WERI-Rb-1 (cell line): ENCODE data around the gene SARS1.

Source experiments
- DNase-seq: peaks from one replicate; pipeline ENCODE4 v3.0.0-alpha.2; 2020
- H3K27ac ChIP-seq: fragments of 250-450 bp; sonication (Bioruptor Pico); 2 replicates; pipeline ENCODE4 v1.5.1; 2020; ENCODE audit warnings: mild to moderate bottlenecking, moderate library complexity
- H3K27me3 ChIP-seq: fragments of 250-450 bp; sonication (Bioruptor Pico); 2 replicates; pipeline ENCODE4 v1.5.1; 2021; ENCODE audit warnings: mild to moderate bottlenecking, low read depth, moderate library complexity; ENCODE audit not compliant: insufficient read depth, severe bottlenecking
- H3K36me3 ChIP-seq: fragments of 250-450 bp; sonication (Bioruptor Pico); 2 replicates; pipeline ENCODE4 v1.5.1; 2020; ENCODE audit warnings: mild to moderate bottlenecking, moderate library complexity
- H3K4me3 ChIP-seq: 2 replicates; pipeline ENCODE4 v1.5.1; 2011; ENCODE audit warnings: low read depth, mild to moderate bottlenecking, control low read depth, low read length
- H3K9me3 ChIP-seq: fragments of 250-450 bp; sonication (Bioruptor Pico); 2 replicates; pipeline ENCODE4 v1.5.1; 2021; ENCODE audit warnings: mild to moderate bottlenecking, moderate library complexity; ENCODE audit not compliant: severe bottlenecking
- TF ChIP-seq, protein P1 (sequence below): IDR thresholded peaks from 2 replicates; pipeline ENCODE4 v1.5.1; 2011; ENCODE audit warnings: low read depth, mild to moderate bottlenecking, control low read depth, inconsistent platforms, low read length

Gene SARS1

DNA sequence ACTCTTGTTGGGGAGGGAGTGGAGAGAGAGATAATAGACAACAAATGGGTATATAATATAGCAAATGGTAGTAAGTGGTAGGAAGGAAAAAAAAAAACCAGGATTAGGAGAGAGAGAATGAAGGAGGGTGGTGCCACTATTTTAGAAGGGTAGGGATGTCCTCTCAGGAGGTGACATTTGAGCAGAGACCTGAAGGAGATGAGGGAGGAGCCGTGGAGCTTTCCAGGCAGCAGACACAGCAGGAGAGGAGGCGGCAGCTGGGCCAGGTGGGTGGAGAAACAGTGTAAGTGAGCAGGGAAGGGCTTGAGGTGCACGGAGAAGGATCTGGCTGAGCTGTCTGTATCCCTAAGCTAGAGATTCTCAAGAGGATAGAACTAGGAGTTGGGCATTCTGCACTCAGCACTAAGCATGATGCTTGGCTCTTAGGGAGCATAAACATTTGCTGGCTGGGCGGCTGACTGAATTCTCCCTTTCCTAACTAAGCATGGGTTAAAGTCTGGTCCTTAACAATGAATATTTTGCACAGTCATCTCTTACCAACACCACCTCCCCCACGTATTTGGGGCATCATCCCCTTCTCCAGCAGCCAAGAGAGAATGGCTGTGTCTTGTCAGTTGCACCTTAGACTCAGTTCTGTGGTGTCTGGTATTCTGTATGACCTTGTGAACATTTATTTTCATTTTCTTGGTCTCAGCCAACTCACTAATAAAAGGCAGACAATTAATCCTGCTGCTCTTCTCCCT, 27.6 kb upstream of the SARS1 start:
- Histone ChIP-seq H3K27ac (0 out of 2 replicates have a peak overlapping the region, but pooled peaks have one; percentile 24), H3K36me3 (no peaks in the 10 kb centered on the region), H3K27me3 (no peaks in the 10 kb centered on the region), H3K9me3 (no peaks in the 10 kb centered on the region), H3K4me3 (no peak overlapping the region)
- TF ChIP-seq, protein P1, sequence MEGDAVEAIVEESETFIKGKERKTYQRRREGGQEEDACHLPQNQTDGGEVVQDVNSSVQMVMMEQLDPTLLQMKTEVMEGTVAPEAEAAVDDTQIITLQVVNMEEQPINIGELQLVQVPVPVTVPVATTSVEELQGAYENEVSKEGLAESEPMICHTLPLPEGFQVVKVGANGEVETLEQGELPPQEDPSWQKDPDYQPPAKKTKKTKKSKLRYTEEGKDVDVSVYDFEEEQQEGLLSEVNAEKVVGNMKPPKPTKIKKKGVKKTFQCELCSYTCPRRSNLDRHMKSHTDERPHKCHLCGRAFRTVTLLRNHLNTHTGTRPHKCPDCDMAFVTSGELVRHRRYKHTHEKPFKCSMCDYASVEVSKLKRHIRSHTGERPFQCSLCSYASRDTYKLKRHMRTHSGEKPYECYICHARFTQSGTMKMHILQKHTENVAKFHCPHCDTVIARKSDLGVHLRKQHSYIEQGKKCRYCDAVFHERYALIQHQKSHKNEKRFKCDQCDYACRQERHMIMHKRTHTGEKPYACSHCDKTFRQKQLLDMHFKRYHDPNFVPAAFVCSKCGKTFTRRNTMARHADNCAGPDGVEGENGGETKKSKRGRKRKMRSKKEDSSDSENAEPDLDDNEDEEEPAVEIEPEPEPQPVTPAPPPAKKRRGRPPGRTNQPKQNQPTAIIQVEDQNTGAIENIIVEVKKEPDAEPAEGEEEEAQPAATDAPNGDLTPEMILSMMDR, result no peak
- DNase-seq, result peak; percentile 69

DNA sequence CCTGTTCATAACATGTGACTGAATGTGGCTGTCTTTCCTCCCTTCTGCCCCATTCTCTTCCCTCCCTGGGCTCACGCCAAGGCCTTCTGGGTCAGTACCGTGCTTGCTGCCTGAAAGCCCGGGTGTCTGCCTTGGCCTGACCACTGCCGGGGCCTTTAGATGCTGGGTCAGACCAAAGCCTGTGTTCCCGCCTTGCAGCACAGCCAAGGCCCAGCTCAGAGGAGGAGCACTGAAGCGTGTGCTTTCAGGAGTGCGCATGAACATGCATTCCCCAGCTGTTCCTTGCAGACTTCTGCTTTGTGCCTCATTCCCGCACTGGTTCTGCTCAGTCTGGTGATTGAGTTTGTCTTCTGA, 27.0 kb upstream of the SARS1 start:
- H3K27me3 ChIP-seq, result no peaks in the 10 kb centered on the region
- DNase-seq, result no peak
- H3K4me3 ChIP-seq, result no peak overlapping the region
- TF ChIP-seq, protein P1, result no peak
- no peak overlapping the region for H3K27ac ChIP-seq
- no peaks in the 10 kb centered on the region for H3K36me3 ChIP-seq
- H3K9me3 ChIP-seq, result no peaks in the 10 kb centered on the region

DNA sequence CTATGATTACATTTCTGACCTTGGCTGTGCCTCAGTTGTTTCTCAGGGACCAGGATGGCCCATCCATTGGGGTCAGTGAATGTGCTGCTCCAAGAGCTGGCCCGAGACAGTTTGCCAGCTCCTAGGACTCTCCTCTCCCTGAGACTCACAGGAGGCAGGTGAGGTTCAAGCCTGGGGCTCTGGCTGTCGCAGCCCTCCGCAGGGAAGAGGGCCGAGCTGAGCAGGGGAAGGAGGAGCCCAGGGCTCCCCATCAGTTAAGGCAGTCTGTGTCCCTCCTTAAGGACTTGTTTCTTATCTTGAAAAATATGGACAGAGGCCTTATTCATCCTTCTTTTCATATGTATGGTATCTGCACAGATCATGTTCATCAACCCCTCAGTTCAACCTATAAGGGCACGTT, 26.6 kb upstream of the SARS1 start:
- Histone ChIP-seq H3K27ac (no peak overlapping the region), H3K9me3 (no peaks in the 10 kb centered on the region), H3K36me3 (no peaks in the 10 kb centered on the region), H3K27me3 (no peaks in the 10 kb centered on the region), H3K4me3 (no peak overlapping the region)
- DNase-seq, result no peak
- TF ChIP-seq, protein P1, result no peak

DNA sequence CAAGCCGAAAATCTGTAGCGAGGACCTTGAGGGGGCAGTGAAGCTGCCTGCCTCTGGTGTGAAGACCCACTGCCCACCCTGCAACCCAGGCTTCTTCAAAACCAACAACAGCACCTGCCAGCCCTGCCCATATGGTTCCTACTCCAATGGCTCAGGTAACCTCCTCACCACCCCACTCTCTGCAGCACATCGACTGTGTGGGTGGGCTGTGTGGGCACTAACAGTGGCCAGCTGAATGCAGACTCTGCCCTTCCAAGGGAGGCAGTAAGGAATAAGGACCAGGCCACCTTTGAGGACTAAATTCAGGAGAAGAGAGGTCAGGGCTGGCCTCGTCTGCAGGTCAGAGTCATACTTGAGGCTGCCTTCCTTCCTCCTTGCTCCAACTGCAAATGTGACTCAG, 25.5 kb upstream of the SARS1 start:
- Histone ChIP-seq H3K9me3 (no peaks in the 10 kb centered on the region), H3K36me3 (no peaks in the 10 kb centered on the region), H3K27me3 (no peaks in the 10 kb centered on the region), H3K4me3 (no peak overlapping the region), H3K27ac (no peak overlapping the region)
- TF ChIP-seq, protein P1, result no peak
- DNase-seq, result no peak

DNA sequence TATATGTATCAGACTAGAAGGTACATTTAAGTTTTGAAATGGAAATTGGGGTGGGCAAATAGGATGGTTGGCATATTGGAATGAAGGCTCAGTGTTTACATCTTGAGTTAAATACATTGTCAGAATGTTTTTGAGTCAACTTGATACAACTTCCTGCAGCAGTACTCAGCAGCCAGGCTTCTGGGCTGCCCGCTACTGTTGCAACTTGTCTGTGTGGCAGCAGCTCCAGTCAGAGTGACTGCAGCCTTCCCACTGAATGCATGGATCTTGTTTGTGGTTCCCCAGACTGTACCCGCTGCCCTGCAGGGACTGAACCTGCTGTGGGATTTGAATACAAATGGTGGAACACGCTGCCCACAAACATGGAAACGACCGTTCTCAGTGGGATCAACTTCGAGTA, 24.9 kb upstream of the SARS1 start:
- Histone ChIP-seq H3K4me3 (no peak overlapping the region), H3K27me3 (no peaks in the 10 kb centered on the region), H3K9me3 (no peaks in the 10 kb centered on the region), H3K27ac (no peak overlapping the region), H3K36me3 (no peaks in the 10 kb centered on the region)
- TF ChIP-seq, protein P1, result no peak
- no peak for DNase-seq

DNA sequence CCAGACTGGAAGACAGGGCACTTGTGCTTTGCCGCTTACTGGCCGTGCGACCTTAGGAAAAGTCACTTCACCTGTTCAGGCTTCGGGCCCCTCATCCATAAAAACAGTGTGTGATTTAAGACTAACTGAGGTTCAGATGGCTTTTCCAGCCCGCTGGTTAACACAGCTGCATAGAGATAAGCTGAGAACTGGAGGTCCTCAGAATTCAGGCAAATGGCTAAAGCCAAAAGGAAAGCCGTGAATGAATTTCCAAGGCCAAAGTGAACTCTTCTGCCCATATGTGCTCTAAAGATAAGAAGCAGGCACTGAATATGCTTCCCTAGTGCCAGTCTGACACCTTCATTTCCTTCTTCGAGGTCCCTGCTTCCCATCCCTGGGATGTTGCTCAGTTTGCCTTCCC, 23.5 kb upstream of the SARS1 start:
- TF ChIP-seq, protein P1, result no peak
- no peak overlapping the region for H3K27ac ChIP-seq
- H3K9me3 ChIP-seq, result no peaks in the 10 kb centered on the region
- H3K27me3 ChIP-seq, result no peaks in the 10 kb centered on the region
- no peak for DNase-seq
- H3K36me3 ChIP-seq, result no peaks in the 10 kb centered on the region
- no peak overlapping the region for H3K4me3 ChIP-seq
